HepG2 (cell line): Measurements from ENCODE around the gene ADIPOR1. TPM values are rescaled to one million over a fixed set of nuclear protein-coding genes. Genes with fewer than 3 reads are reported as not detected.

Experiments used
- CHD4 ChIP-seq: fragments of 200-600 bp; sonication (generic); IDR thresholded peaks from 2 replicates; pipeline ENCODE4 v1.7.0; 2017; ENCODE audit warnings: mild to moderate bottlenecking, low read length, borderline replicate concordance
- FOXA1 ChIP-seq, 2 experiments: fragments of 450-650 bp in 1 of 2; sonication (generic) in 1 of 2; formaldehyde crosslinking in 1 of 2; IDR thresholded peaks; 2 replicates each; pipeline versions ENCODE4 v1.4.0 to v1.6.1; 2016 to 2020; ENCODE audit warnings: missing genetic modification reagents in 1 of 2
- PAWR ChIP-seq: sonication (generic); formaldehyde crosslinking; IDR thresholded peaks from 2 replicates; pipeline ENCODE4 v1.4.0; 2020; ENCODE audit warnings: missing genetic modification reagents, mild to moderate bottlenecking, borderline replicate concordance
- PHF5A ChIP-seq: IDR thresholded peaks from one replicate; pipeline ENCODE4 v1.6.1; 2018; ENCODE audit warnings: low read depth, missing genetic modification reagents; ENCODE audit not compliant: unreplicated experiment
- ZFP41 ChIP-seq: sonication (generic); formaldehyde crosslinking; IDR thresholded peaks from 2 replicates; pipeline ENCODE4 v1.4.0; 2020; ENCODE audit warnings: mild to moderate bottlenecking, missing genetic modification reagents, borderline replicate concordance
- ZNF232 ChIP-seq: sonication (generic); formaldehyde crosslinking; IDR thresholded peaks from 2 replicates; pipeline ENCODE4 v1.4.0; 2020; ENCODE audit warnings: missing genetic modification reagents, borderline replicate concordance
- ZNF567 ChIP-seq: sonication (generic); formaldehyde crosslinking; IDR thresholded peaks from 2 replicates; pipeline ENCODE4 v1.8.1; 2023; ENCODE audit warnings: mild to moderate bottlenecking, missing genetic modification reagents, borderline replicate concordance
- polyA plus RNA-seq, 8 experiments: library from polyadenylated mRNA; depleted of rRNA in 3 of 8; stranded (reverse) in 7 of 8; unstranded in 1 of 8; fragments of >200 nt; fragmentation: Illumina TruSeq in 4 of 8; extraction: Trizol in 4 of 8; gene quantifications; 2 replicates each; pipeline versions ENCODE4 v1.2.1 to v1.2.3, GENCODE V29; 2011 to 2016; ENCODE audit warnings: low read depth in 4 of 8, missing spikeins in 1 of 8, mixed read lengths in 1 of 8; ENCODE audit not compliant: insufficient read depth in 1 of 8
- total RNA-seq, 5 experiments: library from RNA; depleted of rRNA; stranded (reverse); fragments of >200 nt; fragmentation: Illumina TruSeq; extraction: Trizol; gene quantifications; 2 replicates each; pipeline ENCODE4 v1.2.3, GENCODE V29; 2016; ENCODE audit warnings: low read depth in 1 of 5
- TF ChIP-seq, protein P1 (sequence below): sonication (generic); formaldehyde crosslinking; IDR thresholded peaks from 2 replicates; pipeline ENCODE4 v1.4.0; 2020; ENCODE audit warnings: missing genetic modification reagents
- TF ChIP-seq, protein P2 (sequence below): sonication (generic); formaldehyde crosslinking; IDR thresholded peaks from 2 replicates; pipeline ENCODE4 v1.4.0; 2020; ENCODE audit warnings: mild to moderate bottlenecking, missing genetic modification reagents, borderline replicate concordance
- TF ChIP-seq, protein P3 (sequence below): sonication (generic); formaldehyde crosslinking; IDR thresholded peaks from 2 replicates; pipeline ENCODE4 v1.4.0; 2020; ENCODE audit warnings: missing genetic modification reagents, borderline replicate concordance
- TF ChIP-seq, protein P4 (sequence below): sonication (generic); formaldehyde crosslinking; IDR thresholded peaks from 2 replicates; pipeline ENCODE4 v1.8.1; 2023; ENCODE audit warnings: mild to moderate bottlenecking, missing genetic modification reagents, borderline replicate concordance
- TF ChIP-seq, protein P5 (sequence below): sonication (generic); formaldehyde crosslinking; IDR thresholded peaks from 2 replicates; pipeline ENCODE4 v1.9.0; 2021; ENCODE audit warnings: missing genetic modification reagents, borderline replicate concordance
- TF ChIP-seq, protein P6 (sequence below): sonication (generic); formaldehyde crosslinking; IDR thresholded peaks from 2 replicates; pipeline ENCODE4 v1.5.0; 2020; ENCODE audit warnings: missing genetic modification reagents

The ADIPOR1 gene
- total and polyA plus RNA-seq, 2 of the 13 experiments (the other 11 are each of a cell fraction or from before 2014, with no cell fraction given), result 60.0 to 141 TPM

DNA sequence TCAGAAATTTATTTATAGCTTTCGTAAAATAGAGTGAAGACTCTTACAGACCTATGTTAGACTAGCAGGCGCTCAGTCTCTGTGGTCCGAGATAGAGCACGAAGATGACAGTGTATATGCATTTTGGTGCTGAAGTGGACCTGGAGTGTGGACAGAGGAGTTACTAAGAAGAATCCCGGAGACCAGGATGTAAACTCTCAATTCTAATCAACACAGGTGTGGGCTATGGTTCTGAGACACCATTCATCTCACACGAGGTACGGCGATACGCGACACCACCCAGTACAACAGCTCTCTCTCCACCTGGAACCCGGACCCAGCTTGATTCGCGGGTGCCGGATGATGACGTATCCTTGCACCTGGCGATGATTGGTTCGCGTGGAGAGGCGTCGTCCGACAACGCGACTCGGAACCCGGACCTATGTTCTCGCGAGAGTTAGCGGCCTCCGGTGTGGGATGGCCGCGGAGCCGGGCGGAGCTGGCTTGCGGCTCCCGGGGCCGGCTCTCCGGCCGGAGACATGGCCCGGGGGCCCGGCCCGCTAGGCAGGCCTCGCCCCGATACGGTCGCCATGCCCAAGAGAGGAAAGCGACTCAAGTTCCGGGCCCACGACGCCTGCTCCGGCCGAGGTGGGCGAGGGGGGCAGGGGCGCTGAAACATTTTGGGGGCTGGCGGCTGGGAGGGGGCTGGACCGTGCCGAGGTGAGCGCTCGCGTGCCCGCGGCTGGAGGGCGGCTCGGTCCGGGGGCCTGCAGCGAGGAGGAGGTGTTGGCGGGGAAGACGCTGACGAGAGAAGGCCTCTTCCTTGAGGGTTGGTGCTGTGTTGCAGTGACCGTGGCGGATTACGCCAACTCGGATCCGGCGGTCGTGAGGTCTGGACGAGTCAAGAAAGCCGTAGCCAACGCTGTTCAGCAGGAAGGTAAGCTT is 49.1 kb upstream of the ADIPOR1 start, which contains the start of gene TMEM183A (continued):
- TF ChIP-seq, protein P1, sequence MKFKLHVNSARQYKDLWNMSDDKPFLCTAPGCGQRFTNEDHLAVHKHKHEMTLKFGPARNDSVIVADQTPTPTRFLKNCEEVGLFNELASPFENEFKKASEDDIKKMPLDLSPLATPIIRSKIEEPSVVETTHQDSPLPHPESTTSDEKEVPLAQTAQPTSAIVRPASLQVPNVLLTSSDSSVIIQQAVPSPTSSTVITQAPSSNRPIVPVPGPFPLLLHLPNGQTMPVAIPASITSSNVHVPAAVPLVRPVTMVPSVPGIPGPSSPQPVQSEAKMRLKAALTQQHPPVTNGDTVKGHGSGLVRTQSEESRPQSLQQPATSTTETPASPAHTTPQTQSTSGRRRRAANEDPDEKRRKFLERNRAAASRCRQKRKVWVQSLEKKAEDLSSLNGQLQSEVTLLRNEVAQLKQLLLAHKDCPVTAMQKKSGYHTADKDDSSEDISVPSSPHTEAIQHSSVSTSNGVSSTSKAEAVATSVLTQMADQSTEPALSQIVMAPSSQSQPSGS, result peak; percentile 51; the same call in 1 of the 2 replicates
- TF ChIP-seq, protein P2, sequence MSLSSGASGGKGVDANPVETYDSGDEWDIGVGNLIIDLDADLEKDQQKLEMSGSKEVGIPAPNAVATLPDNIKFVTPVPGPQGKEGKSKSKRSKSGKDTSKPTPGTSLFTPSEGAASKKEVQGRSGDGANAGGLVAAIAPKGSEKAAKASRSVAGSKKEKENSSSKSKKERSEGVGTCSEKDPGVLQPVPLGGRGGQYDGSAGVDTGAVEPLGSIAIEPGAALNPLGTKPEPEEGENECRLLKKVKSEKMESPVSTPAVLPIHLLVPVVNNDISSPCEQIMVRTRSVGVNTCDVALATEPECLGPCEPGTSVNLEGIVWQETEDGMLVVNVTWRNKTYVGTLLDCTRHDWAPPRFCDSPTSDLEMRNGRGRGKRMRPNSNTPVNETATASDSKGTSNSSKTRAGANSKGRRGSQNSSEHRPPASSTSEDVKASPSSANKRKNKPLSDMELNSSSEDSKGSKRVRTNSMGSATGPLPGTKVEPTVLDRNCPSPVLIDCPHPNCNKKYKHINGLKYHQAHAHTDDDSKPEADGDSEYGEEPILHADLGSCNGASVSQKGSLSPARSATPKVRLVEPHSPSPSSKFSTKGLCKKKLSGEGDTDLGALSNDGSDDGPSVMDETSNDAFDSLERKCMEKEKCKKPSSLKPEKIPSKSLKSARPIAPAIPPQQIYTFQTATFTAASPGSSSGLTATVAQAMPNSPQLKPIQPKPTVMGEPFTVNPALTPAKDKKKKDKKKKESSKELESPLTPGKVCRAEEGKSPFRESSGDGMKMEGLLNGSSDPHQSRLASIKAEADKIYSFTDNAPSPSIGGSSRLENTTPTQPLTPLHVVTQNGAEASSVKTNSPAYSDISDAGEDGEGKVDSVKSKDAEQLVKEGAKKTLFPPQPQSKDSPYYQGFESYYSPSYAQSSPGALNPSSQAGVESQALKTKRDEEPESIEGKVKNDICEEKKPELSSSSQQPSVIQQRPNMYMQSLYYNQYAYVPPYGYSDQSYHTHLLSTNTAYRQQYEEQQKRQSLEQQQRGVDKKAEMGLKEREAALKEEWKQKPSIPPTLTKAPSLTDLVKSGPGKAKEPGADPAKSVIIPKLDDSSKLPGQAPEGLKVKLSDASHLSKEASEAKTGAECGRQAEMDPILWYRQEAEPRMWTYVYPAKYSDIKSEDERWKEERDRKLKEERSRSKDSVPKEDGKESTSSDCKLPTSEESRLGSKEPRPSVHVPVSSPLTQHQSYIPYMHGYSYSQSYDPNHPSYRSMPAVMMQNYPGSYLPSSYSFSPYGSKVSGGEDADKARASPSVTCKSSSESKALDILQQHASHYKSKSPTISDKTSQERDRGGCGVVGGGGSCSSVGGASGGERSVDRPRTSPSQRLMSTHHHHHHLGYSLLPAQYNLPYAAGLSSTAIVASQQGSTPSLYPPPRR, result peak; percentile 38; the same call in 1 of the 2 replicates
- TF ChIP-seq FOXA1 (IDR thresholded peaks at IDR 0.05) (no peak), FOXA1 (CRISPR knock-in tag; IDR thresholded peaks at IDR 0.05) (peak; percentile 45), ZNF232 (CRISPR knock-in tag) (no peak), CHD4 (0 out of 2 replicates have a peak, but pooled peaks have one; percentile 4), ZNF567 (CRISPR knock-in tag) (peak; percentile 30; the same call in 1 of the 2 replicates), PAWR (CRISPR knock-in tag) (no peak), PHF5A (CRISPR knock-in tag) (peak; percentile 19), ZFP41 (CRISPR knock-in tag) (no peak)
- TF ChIP-seq, protein P3, sequence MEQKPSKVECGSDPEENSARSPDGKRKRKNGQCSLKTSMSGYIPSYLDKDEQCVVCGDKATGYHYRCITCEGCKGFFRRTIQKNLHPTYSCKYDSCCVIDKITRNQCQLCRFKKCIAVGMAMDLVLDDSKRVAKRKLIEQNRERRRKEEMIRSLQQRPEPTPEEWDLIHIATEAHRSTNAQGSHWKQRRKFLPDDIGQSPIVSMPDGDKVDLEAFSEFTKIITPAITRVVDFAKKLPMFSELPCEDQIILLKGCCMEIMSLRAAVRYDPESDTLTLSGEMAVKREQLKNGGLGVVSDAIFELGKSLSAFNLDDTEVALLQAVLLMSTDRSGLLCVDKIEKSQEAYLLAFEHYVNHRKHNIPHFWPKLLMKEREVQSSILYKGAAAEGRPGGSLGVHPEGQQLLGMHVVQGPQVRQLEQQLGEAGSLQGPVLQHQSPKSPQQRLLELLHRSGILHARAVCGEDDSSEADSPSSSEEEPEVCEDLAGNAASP (CRISPR knock-in tag), result peak; percentile 34; the same call in 1 of the 2 replicates
- TF ChIP-seq, protein P4, sequence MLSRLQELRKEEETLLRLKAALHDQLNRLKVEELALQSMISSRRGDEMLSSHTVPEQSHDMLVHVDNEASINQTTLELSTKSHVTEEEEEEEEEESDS (CRISPR knock-in tag), result no peak
- TF ChIP-seq, protein P5, sequence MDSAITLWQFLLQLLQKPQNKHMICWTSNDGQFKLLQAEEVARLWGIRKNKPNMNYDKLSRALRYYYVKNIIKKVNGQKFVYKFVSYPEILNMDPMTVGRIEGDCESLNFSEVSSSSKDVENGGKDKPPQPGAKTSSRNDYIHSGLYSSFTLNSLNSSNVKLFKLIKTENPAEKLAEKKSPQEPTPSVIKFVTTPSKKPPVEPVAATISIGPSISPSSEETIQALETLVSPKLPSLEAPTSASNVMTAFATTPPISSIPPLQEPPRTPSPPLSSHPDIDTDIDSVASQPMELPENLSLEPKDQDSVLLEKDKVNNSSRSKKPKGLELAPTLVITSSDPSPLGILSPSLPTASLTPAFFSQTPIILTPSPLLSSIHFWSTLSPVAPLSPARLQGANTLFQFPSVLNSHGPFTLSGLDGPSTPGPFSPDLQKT (CRISPR knock-in tag), result no peak
- TF ChIP-seq, protein P6, sequence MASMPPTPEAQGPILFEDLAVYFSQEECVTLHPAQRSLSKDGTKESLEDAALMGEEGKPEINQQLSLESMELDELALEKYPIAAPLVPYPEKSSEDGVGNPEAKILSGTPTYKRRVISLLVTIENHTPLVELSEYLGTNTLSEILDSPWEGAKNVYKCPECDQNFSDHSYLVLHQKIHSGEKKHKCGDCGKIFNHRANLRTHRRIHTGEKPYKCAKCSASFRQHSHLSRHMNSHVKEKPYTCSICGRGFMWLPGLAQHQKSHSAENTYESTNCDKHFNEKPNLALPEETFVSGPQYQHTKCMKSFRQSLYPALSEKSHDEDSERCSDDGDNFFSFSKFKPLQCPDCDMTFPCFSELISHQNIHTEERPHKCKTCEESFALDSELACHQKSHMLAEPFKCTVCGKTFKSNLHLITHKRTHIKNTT (CRISPR knock-in tag), result no peak
